HCT116 (cell line): ENCODE results near the gene KCND2. TPM values are rescaled to one million over a fixed set of nuclear protein-coding genes. Genes with fewer than 3 reads are reported as not detected.
"Not testable (repeated sequence)": the region's sequence is repeated elsewhere in the genome, so short reads cannot be mapped to it uniquely, and the experiment has no call there.

ENCODE experiments used
- ATAC-seq: fragments of 200-7000 bp; cut with Tn5 transposase; 2 replicates; pipeline ENCODE4 v1.9.1; 2020; ENCODE audit warnings: mild to moderate bottlenecking, moderate library complexity
- BruUV-seq: library from RNA; stranded (reverse); fragments of 400-500 nt; replicated peaks from 2 replicates; lab custom pipeline; 2021; lab: Mats Ljungman, UMichigan
- CTCF ChIA-PET: fragments of 300-600 bp; sonication (Branson Sonifier 250); formaldehyde crosslinking; loops from one replicate; lab custom pipeline; 2021; ENCODE audit warnings: antibody characterized with exemption; lab: Charles Lee
- POLR2A ChIA-PET: fragments of 300-600, 350-600 bp; sonication (Branson Sonifier 250); formaldehyde crosslinking; loops from one replicate; lab custom pipeline; 2021; ENCODE audit warnings: antibody characterized with exemption; lab: Charles Lee
- RAD21 ChIA-PET, 2 experiments: fragments of 300-600 bp; sonication (Branson Sonifier 250); formaldehyde crosslinking; loops; one replicate each; lab custom pipeline; 2023; ENCODE audit warnings: low total read pairs in 2 of 2; ENCODE audit not compliant: uncharacterized antibody in 2 of 2, unreplicated experiment in 2 of 2, low non-redundant PET in 1 of 2; lab: Charles Lee
- DNase-seq: peaks from one replicate; pipeline ENCODE4 v3.0.0-alpha.2; 2010; ENCODE audit warnings: low read depth, low spot score
- H2AFZ ChIP-seq: fragments of 200-600 bp; shearing (Covaris generic), sonication (generic); 2 replicates; pipeline ENCODE4 v1.6.1; 2017; ENCODE audit warnings: low read depth, mixed run types, mixed read lengths, antibody characterized with exemption, low read length; ENCODE audit not compliant: poor library complexity, severe bottlenecking
- H3K27ac ChIP-seq: 2 replicates; pipeline ENCODE4 v1.5.1; 2012; ENCODE audit warnings: low read depth, low read length
- H3K27me3 ChIP-seq: fragments of 200-600 bp; sonication (generic); 2 replicates; pipeline ENCODE4 v1.6.1; 2016; ENCODE audit warnings: mixed run types, low read length, mixed read lengths; ENCODE audit not compliant: insufficient read depth
- H3K36me3 ChIP-seq, 2 experiments: fragments of 200-500 bp in 1 of 2; fragments of 200-600 bp in 1 of 2; sonication (Bioruptor generic) in 1 of 2; sonication (generic) in 1 of 2; 2 replicates each; pipeline versions ENCODE4 v1.5.1 to v1.6.1; 2014 to 2016; ENCODE audit warnings: low read length in 2 of 2, inconsistent platforms in 1 of 2, mixed read lengths in 1 of 2, mixed run types in 1 of 2; ENCODE audit not compliant: insufficient read depth in 2 of 2, control insufficient read depth in 1 of 2
- H3K4me1 ChIP-seq, 2 experiments: fragments of 200-600 bp in 1 of 2; sonication (generic) in 1 of 2; 2 replicates each; pipeline versions ENCODE4 v1.5.1 to v1.6.1; 2012 to 2017; ENCODE audit warnings: low read length in 2 of 2, inconsistent platforms in 1 of 2, mild to moderate bottlenecking in 1 of 2, mixed read lengths in 1 of 2, mixed run types in 1 of 2, moderate library complexity in 1 of 2; ENCODE audit not compliant: insufficient read depth in 2 of 2, control insufficient read depth in 1 of 2
- H3K4me2 ChIP-seq: fragments of 200-600 bp; sonication (generic); 2 replicates; pipeline ENCODE4 v1.6.1; 2017; ENCODE audit warnings: mixed run types, low read length, mixed read lengths
- H3K4me3 ChIP-seq, 2 experiments: fragments of 200-600 bp in 1 of 2; sonication (generic) in 1 of 2; replicated peaks in 1 of 2; 2 replicates each; pipeline ENCODE4 v1.5.1; 2011 to 2016; ENCODE audit warnings: low read length in 2 of 2, control low read depth in 1 of 2, low read depth in 1 of 2, mild to moderate bottlenecking in 1 of 2, mixed read lengths in 1 of 2, mixed run types in 1 of 2
- H3K79me2 ChIP-seq: fragments of 200-600 bp; sonication (generic); 2 replicates; pipeline ENCODE4 v1.6.1; 2017; ENCODE audit warnings: mild to moderate bottlenecking, mixed run types, low read length, moderate library complexity, mixed read lengths; ENCODE audit not compliant: insufficient read depth
- H3K9ac ChIP-seq: fragments of 200-600 bp; sonication (generic); 2 replicates; pipeline ENCODE4 v1.6.1; 2016; ENCODE audit warnings: low read length, mixed read lengths
- H3K9me2 ChIP-seq: fragments of 200-600 bp; sonication (generic), shearing (Covaris generic); 2 replicates; pipeline ENCODE4 v1.6.1; 2017; ENCODE audit warnings: mixed run types, mild to moderate bottlenecking, moderate library complexity; ENCODE audit not compliant: insufficient read depth
- H3K9me3 ChIP-seq, 2 experiments: fragments of 200-500 bp in 1 of 2; fragments of 200-600 bp in 1 of 2; sonication (Bioruptor generic) in 1 of 2; sonication (generic) in 1 of 2; 2 replicates each; pipeline ENCODE4 v1.6.1; 2014 to 2017; ENCODE audit warnings: low read length in 2 of 2, mixed read lengths in 2 of 2, inconsistent platforms in 1 of 2, low read depth in 1 of 2, mild to moderate bottlenecking in 1 of 2, mixed run types in 1 of 2, moderate library complexity in 1 of 2; ENCODE audit not compliant: control insufficient read depth in 1 of 2, insufficient read depth in 1 of 2
- H4K20me1 ChIP-seq: fragments of 200-600 bp; sonication (generic), shearing (Covaris generic); 2 replicates; pipeline ENCODE4 v1.6.1; 2017; ENCODE audit warnings: mixed run types, mild to moderate bottlenecking, moderate library complexity; ENCODE audit not compliant: insufficient read depth
- CEBPB ChIP-seq: IDR thresholded peaks from 2 replicates; pipeline ENCODE4 v1.6.1; 2012; ENCODE audit warnings: low read depth
- EZH2 ChIP-seq: fragments of 200-600 bp; sonication (generic); IDR thresholded peaks from 2 replicates; pipeline ENCODE4 v1.6.1; 2017; ENCODE audit warnings: antibody characterized with exemption, mixed run types
- FOSL1 ChIP-seq: IDR thresholded peaks from 2 replicates; pipeline ENCODE4 v1.6.1; 2012; ENCODE audit warnings: low read depth
- JUND ChIP-seq: IDR thresholded peaks from 2 replicates; pipeline ENCODE4 v1.6.1; 2012
- MAX ChIP-seq: IDR thresholded peaks from 2 replicates; pipeline ENCODE4 v1.6.1; 2012
- REST ChIP-seq: IDR thresholded peaks from 2 replicates; pipeline ENCODE4 v1.6.1; 2012; ENCODE audit warnings: low read depth
- SP1 ChIP-seq: IDR thresholded peaks from 2 replicates; pipeline ENCODE4 v1.6.1; 2012; ENCODE audit warnings: low read depth
- YY1 ChIP-seq: IDR thresholded peaks from 2 replicates; pipeline ENCODE4 v1.6.1; 2011; ENCODE audit warnings: low read length, low read depth, moderate library complexity, mild to moderate bottlenecking; ENCODE audit not compliant: insufficient replicate concordance; ENCODE audit errors: extremely low read depth
- intact Hi-C: fragments of 100-400 bp; cut with micrococcal nuclease; formaldehyde crosslinking; loops from 2 replicates; pipeline ENCODE4 v1.10.0; 2022
- total RNA-seq: library from RNA; stranded (reverse); gene quantifications from one replicate; pipeline ENCODE4 v1.2.1, GENCODE V29; 2021; ENCODE audit not compliant: unreplicated experiment

Gene KCND2
- total RNA-seq, 1 experiment from 2014 or later: 0.05 TPM

- CTCF ChIA-PET, intact Hi-C loops, BruUV-seq: not testable (repeated sequence)
Observed at GRCh38 chr7:120781924-120782323, 508.9 kb downstream of the KCND2 start.

GRCh38 chr7:120783273-120783672, 510.3 kb downstream of the KCND2 start:
- H3K4me3 ChIP-seq: no peak overlapping the region
- no peak overlapping the region for H3K27ac ChIP-seq
- ATAC-seq (no peak), DNase-seq (no peak)
- ChIA-PET RAD21 (no interaction called here), CTCF (interaction anchor here (2.1 kb wide), 1 partner anchor 9 kb away, joined by 7 read pairs; no protein-coding TSS in a partner anchor), POLR2A (no interaction called here)
- H2AFZ ChIP-seq: no peak overlapping the region
- no peaks in the 10 kb centered on the region for H3K9me3 ChIP-seq
- TF ChIP-seq EZH2 (no peak), REST (no peak), JUND (no peak), SP1 (no peak), CEBPB (no peak), MAX (no peak), YY1 (no peak), FOSL1 (no peak)
- no peaks in the 10 kb centered on the region for H3K4me1 ChIP-seq
- H3K9me2 ChIP-seq: no peaks in the 10 kb centered on the region
- no peaks in the 10 kb centered on the region for H4K20me1 ChIP-seq
- no peak overlapping the region for H3K4me2 ChIP-seq
- no TSS peak for BruUV-seq
- no peaks in the 10 kb centered on the region for H3K27me3 ChIP-seq
- no peaks in the 10 kb centered on the region for H3K79me2 ChIP-seq
- H3K9ac ChIP-seq: no peak overlapping the region
- intact Hi-C loops: no loop called here
- no peaks in the 10 kb centered on the region for H3K36me3 ChIP-seq

More at GRCh38 chr7:120781924-120782323, 508.9 kb downstream of the KCND2 start:
- H3K9me2 ChIP-seq, H3K27ac ChIP-seq, H3K36me3 ChIP-seq, DNase-seq, ATAC-seq, H3K4me3 ChIP-seq, H3K9ac ChIP-seq, H3K4me1 ChIP-seq, POLR2A ChIA-PET, H4K20me1 ChIP-seq, H3K79me2 ChIP-seq, H3K27me3 ChIP-seq, H2AFZ ChIP-seq, H3K9me3 ChIP-seq, H3K4me2 ChIP-seq, RAD21 ChIA-PET: not testable (repeated sequence)
